ENCODE data around the gene DSTN.

Gene DSTN

GRCh38 chr20:17569616-17570346, at the start of gene DSTN:
Gene DSTN (plus strand): TSS chr20:17570075. CDS start chr20:17570209, 134 bp downstream.
- DNase-seq (ENCODE audit: low read depth), result peak; percentile 94

GRCh38 chr20:17520583-17520982, 49.3 kb upstream of the DSTN start:
- no peak for TF ChIP-seq CTCF (conservative IDR thresholded peaks at IDR 0.05; ENCODE audit: low read length)
- DNase-seq (ENCODE audit: low read depth), result no peak
- H3K4me3 ChIP-seq (ENCODE audit: low read length), result no peak overlapping the region

More at GRCh38 chr20:17569616-17570346, at the start of gene DSTN:
- peak within 1 kb of the TSS; percentile 63 for H3K4me3 ChIP-seq (ENCODE audit: low read length)
- no peak for TF ChIP-seq CTCF (conservative IDR thresholded peaks at IDR 0.05; ENCODE audit: low read length)

- no peak overlapping the region for H3K4me3 ChIP-seq (ENCODE audit: low read length)
- no peak for DNase-seq (ENCODE audit: low read depth)
- no peak for TF ChIP-seq CTCF (conservative IDR thresholded peaks at IDR 0.05; ENCODE audit: low read length)
Observed at GRCh38 chr20:17522528-17522927, 47.3 kb upstream of the DSTN start.

DNA sequence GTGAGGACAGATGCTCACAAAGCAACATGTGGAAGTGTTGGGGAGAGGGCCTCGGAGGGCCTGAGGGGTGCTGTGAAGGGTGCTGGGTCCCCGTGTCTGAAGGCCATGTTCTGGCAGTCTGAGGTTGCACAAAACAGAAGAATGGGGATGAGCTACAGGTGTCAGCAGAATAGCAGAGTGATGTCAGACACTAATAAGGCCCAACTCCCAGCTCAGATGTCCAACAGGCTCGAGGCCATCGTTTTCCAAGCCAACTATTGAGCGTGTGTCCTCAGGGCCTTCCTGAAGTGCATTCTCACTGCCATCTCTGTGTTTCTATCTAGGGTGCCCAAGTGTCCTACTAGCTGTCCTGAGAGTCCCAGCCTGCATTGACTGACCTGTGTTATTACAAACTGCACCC, 46.5 kb upstream of the DSTN start:
- H3K4me3 ChIP-seq (ENCODE audit: low read length), result no peak overlapping the region
- no peak for DNase-seq (ENCODE audit: low read depth)
- no peak for TF ChIP-seq CTCF (conservative IDR thresholded peaks at IDR 0.05; ENCODE audit: low read length)

DNA sequence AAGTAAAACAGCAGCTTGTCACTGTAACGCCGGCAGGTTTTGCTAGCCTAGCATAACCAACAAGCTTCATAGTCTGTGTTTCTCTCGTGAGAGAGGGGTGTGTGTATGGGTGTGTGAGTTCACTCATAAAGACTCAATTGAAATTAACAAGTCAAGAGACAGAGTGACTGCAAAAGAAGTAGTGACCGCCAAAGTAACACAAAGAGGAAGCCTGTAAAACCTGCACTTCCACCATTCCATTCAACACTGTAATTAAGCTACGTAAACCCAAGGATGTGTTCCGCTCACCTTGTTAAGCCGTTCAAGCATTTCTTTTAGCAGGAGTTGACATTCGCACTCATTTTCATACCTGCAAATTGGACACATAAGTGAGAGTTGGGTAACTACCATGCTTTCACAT, 45.3 kb upstream of the DSTN start:
- no peak for TF ChIP-seq CTCF (conservative IDR thresholded peaks at IDR 0.05; ENCODE audit: low read length)
- no peak overlapping the region for H3K4me3 ChIP-seq (ENCODE audit: low read length)
- no peak for DNase-seq (ENCODE audit: low read depth)

GRCh38 chr20:17525132-17525531, 44.7 kb upstream of the DSTN start:
- no peak for DNase-seq (ENCODE audit: low read depth)
- no peak for TF ChIP-seq CTCF (conservative IDR thresholded peaks at IDR 0.05; ENCODE audit: low read length)
- H3K4me3 ChIP-seq (ENCODE audit: low read length), result no peak overlapping the region

DNA sequence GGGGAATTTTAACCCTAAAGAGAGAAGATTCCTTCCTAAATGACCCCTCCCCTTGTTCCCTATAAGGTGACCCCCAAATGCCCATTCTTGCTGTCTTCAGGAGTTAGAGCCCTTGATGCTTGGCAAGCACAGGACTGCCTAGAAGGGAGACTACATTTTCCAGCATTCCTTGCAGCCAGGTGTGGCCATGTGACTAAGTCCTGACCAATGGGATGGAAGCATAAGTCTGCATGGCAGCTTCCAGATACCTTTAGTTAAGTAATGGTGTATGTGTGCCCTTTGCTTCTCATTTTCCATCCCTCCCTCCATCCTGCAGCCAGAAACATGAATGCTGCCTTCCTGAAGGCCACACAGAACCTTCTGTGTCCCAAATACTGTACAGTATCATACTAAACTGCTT, 44.2 kb upstream of the DSTN start:
- no peak for TF ChIP-seq CTCF (conservative IDR thresholded peaks at IDR 0.05; ENCODE audit: low read length)
- no peak for DNase-seq (ENCODE audit: low read depth)
- H3K4me3 ChIP-seq (ENCODE audit: low read length), result no peak overlapping the region

Data from AG10803 (cell line).